HG03025 (cell line): ENCODE measurements around the gene PTPRG.

Source experiments
- ATAC-seq: cut with Tn5 transposase; IDR thresholded peaks from one replicate; pipeline ENCODE4 v1.9.1; 2021; ENCODE audit warnings: mild to moderate bottlenecking, moderate library complexity; ENCODE audit not compliant: unreplicated experiment, low FRiP score

PTPRG gene

DNA sequence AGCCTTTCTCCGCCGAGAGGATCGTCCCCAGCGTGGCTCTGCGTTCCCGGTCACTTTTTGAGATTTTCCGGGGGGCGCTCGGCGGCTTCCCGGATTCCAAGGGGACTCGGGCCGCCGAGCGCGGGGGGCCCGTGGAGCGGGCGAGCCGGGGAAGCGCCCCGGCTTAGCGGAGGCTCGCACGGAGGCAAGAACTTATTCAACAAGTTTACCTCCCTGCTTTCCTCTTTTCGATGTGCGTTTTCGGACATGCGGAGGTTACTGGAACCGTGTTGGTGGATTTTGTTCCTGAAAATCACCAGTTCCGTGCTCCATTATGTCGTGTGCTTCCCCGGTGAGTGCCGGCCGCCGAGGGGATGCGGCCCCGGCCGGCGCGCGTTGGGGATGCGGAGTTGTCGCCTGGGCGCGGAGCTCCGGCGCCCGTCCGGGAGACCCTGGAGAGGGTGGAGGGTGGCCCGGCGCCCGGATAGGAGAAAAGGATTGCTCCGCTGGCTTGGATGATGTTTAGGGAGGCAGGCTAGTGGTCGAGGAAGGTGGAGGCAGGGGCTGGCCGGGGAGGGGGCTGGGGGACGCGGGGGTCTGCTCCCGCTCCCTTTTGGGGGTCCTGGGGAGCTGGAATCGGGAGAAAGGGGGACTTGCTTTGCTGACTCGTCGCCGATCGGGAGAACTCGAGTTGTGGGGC is 810 bp downstream of the PTPRG start:
- ATAC-seq, result no peak

DNA sequence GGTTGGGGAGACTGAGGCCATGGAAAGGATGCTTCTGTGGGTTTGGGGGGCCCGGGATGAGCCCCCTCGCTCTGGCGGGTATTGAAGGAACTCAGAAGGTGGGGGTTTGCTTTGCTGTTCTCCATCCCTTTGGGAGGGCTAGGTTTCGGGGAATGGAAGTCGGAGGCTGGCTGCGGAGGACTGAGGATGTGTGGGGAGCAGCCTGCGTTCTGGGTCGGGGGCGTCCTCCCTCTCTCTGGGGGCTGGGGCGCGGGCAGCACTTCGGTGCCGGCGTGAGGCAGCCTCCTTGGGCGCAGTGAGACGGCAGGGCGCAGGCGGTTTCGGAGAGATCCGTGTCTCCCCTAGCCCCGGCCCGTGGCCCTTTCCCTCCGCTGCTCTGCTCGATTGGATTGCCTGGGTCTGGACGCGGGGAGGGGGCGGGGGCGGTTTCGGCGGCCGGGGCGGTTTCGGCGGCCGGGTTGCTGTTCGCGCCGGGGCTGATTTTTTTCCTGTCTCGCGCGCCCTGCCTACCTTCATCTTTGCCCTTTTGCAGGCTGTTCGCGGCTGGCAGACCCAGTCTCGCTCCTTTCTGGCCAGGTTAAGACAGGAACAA is 1.4 kb downstream of the PTPRG start:
- no peak for ATAC-seq

DNA sequence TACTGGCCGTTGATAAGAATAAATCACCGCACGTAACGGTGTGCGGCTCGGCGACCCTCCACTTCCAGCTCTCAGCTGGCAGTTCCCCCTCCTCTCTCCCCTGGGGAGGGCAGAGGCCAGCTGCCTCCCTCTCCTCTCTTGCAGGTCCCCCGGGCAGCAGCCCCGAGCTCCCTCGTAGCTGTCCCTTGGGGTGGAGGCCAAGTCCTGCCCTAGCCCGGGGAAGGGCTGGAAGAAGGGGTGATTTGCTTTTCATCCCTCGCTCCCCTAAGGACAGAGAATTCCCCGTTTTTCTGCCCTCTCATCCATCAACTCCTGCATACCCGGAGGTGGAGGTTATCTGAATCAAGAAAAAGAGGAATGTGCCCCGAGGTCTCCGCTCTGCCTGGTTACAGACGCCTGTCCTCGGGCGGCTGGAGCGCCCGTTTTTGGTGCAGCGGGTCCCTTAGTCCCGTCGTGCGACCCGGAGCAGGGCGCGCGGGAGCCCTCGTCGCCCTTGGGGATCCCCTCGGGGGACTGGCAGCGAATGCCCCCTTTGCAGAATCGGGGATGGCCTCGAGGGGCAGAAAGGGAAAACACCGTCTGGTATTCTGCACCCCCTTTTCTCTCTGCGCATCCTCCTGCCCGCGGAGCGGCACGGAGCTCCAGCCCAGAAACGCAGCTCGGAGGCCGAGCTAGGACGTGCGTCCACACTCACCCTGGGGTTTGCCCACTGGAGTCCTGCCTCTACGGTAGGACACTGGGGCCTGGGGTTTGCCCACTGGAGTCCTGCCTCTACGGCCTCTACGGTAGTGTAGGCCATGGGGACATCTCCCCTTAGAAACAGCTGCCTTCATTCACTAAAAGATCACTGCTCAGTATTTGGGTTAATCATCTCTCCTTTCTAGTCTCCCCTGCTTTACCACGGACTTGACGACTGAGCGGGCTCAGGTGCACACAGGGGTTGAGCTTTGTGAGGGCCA is 2.2 kb downstream of the PTPRG start:
- ATAC-seq, result no peak

DNA sequence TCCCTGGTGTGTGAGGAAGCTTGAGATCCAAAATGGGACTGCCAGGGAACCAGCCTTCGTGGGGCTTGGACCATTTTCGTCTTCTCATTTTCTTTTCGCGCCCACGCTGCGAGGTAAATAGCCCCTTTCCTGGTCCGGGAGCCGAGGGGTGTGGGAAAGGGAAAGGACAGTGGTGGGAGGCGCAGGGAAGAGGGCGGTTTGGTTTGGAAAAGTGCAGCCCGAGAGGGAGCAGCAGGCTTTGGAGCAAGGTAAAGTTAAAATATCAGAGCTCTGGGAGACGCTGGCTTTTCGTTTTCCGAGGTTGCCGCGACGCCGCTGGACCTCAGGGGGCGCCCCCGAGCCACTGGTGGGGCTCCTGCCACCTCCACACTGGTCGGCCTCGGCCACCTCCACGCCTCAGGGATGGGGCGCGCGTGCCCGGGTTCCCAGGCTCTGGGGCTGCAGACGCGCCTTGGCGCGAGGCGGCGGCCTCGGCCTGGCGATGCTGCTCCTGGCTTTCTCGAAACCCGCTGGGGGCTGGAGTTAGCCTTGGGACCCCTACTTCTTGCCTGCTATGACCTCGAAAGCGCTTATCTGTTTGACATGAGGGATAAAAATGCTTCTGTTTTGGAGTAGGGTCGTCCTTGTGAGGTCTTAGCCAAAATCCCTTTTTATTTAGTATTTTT is 3.2 kb downstream of the PTPRG start:
- no peak for ATAC-seq

DNA sequence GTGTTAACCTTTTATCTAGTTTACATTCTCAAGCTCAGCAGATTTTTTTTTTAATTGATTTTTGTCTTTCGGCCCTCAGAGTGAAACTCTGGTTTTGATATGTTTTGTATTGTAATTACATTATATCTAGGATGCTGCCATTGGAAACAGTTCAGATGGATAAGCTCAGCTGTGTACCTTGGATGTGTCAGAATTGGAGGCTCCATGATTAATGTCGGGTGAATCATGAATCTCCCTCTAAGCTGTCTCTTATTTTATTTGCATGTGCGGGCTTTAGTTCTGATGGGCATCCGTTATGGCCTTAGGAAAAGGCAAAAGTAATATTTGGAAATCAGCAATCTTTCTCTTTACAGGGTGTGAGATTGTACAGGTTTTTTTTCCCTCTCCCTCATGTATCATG is 4.2 kb downstream of the PTPRG start:
- no peak for ATAC-seq

DNA sequence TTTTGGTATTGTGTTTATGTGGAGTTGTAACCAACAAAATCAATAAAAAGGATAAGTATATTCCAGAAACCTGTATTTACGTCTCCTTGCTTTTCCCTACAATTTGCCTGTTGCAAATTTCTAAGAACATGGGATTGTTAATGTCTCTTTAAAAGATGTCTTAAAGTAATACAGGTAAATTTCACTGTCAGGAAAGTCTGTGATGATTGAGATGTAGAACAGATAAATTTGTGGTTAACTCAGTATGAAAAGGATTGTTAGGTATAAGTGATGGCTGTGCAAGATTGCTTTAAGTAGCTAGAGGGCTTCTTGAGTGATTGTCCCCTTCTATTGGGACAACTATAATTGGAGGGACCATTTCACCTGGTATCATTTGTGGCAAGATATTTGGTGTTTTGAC is 6.8 kb downstream of the PTPRG start:
- ATAC-seq, result no peak

DNA sequence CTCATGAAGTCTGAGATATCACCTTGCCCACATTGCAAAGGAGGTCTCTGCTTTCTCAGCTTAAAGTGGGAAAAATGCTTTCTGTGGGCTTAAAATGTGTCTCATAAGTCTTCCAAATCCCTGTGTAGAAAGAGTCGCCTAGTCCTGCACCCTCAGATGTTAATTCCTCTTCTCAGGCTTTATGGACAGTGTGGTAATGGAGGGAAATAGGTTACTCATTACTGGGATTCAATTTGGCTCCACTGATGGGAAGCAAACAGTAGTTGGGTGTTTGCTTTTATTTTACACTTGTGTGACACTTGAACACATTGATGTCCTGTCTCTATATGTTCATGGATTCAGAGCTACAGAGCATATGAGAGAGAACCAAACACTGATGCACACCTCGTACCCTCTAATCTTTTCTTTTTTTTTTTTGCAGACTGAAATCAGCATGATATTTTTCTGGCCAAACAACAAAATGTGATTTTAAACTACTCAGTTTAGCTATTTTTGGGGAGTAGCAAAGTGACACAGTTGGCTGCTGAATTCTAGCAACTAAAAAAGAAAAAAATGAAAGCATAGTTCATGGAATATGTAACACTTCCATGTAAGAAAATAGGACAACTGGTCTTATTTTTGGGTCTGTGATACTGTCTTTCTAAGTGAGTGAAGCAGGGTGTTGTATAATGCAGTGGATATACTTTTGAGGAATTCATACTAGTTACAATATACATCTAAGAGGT is 8.6 kb downstream of the PTPRG start:
- no peak for ATAC-seq

DNA sequence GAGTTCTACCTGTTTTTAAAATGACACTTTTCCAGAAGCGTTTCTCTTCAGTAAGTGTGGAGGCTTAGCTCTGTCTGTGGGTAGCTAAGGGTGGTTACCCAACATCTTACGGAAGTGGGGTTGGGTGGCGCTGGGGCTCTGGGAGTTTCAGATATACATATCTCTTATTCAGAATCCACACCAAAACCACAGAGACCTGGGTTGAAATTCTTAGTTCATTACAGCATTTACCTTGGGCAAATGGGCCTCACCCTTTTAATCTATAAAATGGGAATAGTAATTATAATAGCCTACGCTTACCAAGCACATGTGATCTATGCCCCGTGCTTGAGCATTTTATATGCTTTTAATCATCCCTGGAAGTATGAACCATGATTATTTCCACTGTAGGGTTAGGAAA is 9.4 kb downstream of the PTPRG start:
- no peak for ATAC-seq

DNA sequence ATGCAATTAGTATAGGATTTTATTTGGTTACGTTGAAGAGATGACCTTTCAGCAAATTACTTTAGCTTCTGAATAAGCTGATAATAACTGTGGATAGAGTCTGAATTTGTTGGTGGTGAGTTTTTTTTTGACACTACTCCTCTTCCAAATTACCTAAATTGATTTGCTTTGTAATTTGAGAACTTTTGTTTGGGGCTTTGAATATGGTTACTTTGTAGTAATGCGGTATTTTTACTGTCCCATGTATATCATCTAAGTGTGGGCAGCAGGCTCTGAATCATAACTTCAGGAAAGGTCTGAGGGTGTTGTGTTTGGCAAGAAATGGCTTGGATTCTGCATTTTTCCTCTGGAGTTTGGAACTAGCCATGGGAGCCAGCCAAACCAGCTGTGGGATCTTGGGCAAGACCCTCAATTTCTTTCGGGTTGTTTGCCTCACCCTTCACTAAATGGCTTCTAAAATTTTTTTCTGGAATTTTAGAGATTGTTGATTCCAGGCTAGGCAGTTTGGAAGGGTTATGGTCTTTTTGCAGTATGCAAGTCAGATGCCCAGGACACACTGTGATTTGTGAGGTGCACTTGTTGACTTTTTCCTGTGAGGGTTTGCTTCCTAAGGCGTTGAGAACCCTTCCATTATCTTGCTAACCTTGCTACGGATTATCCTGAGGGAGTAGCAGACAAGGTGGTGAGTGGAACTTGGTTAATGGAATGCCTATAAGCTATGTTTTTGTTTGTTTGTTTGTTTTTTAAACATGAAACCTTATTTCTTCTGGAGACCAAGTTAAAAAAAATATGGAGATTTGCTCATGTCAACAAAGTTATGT is 10.4 kb downstream of the PTPRG start:
- no peak for ATAC-seq

DNA sequence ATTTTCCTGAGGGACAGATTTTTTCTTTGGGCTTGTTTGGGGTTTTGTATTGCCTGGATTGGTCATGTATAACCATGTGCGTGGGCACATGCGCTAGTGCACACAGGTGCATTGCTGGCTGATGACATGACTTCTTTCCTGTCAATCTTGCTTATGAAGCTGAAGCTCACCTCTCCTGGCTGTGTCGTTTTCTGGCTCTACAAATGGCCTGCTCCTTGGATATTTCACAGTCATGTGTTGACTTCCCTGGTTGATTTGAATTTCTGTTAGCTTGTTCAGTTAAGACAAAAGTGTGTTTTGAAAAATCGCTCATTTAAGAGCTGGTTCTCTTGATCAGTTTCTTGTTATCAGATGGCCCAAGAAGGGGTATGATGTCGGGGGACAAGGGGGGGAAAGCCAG is 11.5 kb downstream of the PTPRG start:
- no peak for ATAC-seq

DNA sequence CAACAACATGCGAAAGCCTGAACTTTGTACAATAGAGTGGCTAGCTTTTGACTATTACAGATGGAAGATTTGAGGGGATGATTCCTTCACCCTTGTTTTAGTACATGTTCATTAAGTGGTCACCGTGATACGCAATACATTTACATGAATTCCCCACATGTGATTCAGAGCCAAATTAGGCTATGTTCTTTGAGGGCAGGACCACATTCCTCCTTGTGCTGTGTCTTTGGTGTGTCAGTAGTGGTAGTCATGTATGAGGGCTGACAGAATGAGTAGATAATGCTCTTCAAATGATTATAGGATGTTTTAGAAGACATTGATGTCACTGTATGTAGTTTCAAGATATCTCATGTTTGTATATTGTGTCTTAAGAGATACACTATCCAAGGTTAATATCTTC is 12.1 kb downstream of the PTPRG start:
- ATAC-seq, result no peak

DNA sequence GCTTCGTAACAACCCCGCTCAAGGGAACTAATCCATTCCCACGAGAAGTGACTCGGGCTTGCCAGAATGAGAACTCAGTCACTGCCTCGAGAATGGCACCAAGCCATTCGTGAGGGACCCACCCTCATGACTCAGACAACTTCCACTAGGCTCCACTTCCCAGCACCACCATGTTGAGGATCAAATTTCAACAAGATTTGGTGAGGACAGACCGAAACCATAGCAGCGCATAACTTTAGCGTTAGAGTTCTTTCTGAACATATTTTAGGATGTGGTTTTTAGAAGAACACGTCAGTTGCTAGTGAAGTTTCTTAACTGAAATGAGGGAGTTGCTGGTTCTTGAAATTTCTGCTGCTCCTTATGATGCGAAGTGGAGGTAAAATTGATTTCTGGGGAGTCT is 13.5 kb downstream of the PTPRG start:
- no peak for ATAC-seq

DNA sequence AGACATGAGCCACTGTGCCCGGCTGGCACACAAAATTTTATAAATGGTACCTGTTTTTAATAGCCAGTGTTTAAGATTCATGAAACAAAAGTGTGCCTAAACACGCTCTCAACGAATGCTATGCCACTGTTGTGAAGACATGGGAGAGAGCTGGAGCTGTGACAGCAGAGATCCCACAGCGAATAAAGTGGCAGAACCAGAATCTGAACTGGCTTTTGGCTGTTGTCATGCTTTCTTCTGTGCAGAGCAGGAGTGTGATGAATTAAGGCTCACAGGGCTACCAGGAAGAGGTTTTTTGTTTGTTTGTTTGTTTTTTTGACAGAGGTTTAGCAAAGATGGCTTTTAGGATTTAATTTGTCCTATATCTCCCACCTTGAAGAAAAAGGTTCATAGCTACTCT is 14.5 kb downstream of the PTPRG start:
- no peak for ATAC-seq

DNA sequence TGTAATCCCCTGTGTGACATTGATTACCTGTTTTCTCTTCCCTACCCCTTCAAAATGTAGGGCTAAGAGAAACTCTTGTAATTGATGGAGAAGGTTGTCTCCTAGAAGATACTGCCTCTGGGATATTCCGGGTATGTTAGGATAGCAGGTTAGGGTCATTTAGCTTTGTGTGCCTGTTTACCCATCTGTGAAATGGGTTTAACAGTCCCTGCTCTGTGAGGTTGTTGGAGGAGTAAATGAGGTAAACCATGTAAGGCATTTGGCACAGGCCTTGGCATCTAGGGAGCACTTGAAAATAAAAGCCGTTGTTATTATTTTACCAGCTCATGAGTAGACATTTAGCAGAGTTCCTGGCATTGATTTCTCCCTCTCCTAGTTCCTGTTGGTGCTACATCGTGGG is 16.4 kb downstream of the PTPRG start:
- no peak for ATAC-seq

DNA sequence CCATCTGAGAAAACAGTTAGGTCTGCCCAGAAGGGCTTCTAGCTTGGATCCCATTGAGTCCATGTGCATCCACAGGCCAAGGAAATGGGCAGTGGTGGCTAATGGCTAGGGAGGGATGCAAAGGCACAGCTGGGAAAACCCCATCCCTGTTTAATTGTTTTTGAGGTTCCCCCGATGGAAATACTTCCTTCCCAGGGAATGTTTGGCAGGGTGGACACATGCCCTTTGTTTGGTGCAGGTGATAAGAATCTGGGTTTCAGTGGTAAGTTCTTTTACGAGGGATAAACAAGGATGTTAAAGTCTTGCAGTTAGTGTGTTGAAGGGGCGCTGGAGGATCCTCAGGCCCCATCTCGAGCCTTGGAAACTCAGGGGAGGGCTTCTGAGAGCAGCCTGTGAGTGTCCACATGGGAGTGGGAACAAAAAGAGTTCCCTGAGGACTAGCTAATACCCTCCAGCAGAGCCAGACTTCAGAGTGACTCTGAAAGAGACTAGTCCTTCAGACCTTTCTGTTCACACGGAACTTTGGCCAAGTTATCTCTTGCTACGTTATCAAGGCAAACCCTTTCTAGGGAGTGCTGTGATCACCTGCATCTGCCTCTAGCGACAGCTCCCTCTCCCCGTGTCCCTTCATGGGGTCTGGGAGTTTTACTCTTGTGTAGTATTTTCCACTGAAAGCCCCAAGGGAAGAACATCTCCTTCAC is 17.4 kb downstream of the PTPRG start:
- no peak for ATAC-seq

DNA sequence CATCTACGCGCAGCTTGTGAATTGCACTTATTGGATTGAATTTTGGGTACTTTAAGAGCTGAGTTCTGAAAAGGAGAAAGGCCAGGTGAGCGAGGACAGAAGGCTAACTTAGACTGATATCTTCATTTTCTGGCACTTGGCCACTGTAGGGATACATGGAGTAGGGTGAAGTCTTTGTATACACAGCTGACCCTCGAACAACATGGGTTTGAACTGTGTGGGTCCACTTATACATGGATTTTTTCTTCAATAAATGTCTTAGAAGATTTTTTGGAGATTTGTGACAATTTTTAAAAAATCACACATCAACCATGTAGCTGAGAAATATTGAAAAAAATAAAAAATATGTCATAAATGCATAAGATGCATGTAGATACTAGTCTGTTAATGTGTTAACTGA is 18.3 kb downstream of the PTPRG start:
- no peak for ATAC-seq

DNA sequence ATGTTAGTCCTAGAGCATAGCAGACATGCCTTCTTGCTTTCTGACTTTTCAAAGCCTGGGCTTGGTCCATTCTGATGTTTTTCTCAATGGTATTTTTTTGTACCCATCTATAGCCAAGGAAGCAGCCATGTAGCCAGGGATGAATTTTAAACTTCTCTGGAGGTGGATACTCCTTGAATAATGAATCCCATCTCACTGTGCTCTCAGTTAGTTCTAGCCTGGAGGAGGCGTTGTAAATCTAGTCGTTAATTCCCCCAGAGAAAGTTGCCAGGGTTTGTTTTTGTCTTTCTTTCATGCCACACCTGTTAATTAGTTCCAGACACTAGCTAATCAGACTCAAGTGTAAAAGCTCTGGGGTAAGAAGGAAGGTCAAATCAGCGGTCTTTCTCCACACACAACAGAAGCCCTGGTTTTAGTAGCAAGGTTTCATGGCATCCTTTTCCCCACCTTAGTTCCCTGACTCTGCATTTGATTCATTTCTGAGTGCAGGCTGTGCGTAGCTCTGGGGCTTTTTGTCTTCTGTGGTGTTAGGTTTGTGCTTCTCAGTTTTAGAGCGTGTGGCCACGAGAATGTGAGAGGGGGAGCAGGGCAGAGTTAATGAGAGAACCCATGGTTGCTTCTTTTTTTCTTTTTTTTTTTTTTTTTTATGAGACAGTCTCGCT is 19.7 kb downstream of the PTPRG start:
- no peak for ATAC-seq

DNA sequence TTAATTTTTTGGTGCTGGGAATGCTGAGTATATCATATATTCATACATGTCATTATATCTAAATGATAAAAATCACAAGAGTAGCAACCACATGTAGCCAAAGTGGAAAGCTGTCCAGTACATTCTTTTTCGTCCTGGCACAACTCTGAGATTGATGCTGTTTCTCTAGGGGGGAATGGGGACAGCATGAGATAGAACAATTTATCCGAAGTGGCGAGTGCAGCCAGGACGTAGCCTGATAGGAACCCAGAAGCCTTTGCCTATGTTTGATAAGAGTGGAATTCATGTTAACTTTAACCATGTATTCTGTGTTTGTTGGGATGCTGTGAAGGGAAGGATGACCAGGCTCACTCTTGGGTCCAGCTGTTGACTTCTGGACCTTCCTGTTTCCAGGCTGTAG is 20.9 kb downstream of the PTPRG start:
- ATAC-seq, result no peak
